Measurements from ENCODE around the gene NR2F1-AS1. TPM values are rescaled to one million over a fixed set of nuclear protein-coding genes. Genes with fewer than 3 reads are reported as not detected.
A peak's percentile ranks its signal among the peaks of the same experiment; 100 is the strongest.
"Not testable (repeated sequence)": the region's sequence is repeated elsewhere in the genome, so short reads cannot be mapped to it uniquely, and the experiment has no call there.

Gene NR2F1-AS1
- total RNA-seq, 1 donor from 2014 or later: 53.1 TPM

- peaks cover 59% of the 10 kb centered on the region for H3K36me3 Mint-ChIP-seq (ENCODE audit: low read depth)
- TF ChIP-seq, protein P1, sequence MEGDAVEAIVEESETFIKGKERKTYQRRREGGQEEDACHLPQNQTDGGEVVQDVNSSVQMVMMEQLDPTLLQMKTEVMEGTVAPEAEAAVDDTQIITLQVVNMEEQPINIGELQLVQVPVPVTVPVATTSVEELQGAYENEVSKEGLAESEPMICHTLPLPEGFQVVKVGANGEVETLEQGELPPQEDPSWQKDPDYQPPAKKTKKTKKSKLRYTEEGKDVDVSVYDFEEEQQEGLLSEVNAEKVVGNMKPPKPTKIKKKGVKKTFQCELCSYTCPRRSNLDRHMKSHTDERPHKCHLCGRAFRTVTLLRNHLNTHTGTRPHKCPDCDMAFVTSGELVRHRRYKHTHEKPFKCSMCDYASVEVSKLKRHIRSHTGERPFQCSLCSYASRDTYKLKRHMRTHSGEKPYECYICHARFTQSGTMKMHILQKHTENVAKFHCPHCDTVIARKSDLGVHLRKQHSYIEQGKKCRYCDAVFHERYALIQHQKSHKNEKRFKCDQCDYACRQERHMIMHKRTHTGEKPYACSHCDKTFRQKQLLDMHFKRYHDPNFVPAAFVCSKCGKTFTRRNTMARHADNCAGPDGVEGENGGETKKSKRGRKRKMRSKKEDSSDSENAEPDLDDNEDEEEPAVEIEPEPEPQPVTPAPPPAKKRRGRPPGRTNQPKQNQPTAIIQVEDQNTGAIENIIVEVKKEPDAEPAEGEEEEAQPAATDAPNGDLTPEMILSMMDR (conservative IDR thresholded peaks at IDR 0.05): no peak
- H3K27me3 Mint-ChIP-seq (ENCODE audit: low read depth): no peaks in the 10 kb centered on the region
- H3K9me3 Mint-ChIP-seq: peaks cover 23% of the 10 kb centered on the region
- H3K27ac Mint-ChIP-seq (ENCODE audit: unreplicated experiment): no peak overlapping the region
- H3K4me1 Mint-ChIP-seq: no peaks in the 10 kb centered on the region
- no peak for DNase-seq (ENCODE audit: low read depth, low spot score)
- H3K4me3 Mint-ChIP-seq: no peak overlapping the region
Observed at GRCh38 chr5:93460286-93460685, 120.7 kb downstream of the NR2F1-AS1 start.

DNA sequence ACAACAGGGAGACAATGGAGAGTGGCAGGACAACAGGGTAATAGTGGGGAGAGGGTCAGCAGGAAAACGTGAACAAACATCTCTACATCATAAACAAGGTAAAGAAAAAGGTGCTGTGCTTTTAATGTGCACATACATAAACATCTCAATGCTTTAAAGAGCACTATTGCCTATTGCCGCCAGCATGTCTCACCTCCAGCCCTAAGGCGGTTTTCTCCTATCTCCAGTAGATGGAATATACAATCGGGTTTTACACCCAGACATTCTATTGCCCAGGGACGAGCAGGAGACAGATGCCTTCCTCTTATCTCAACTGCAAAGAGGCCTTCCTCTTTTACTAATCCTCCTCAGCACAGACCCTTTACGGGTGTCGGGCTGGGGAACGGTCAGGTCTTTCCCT is 124.2 kb downstream of the NR2F1-AS1 start:
- not testable (repeated sequence) for H3K9me3 Mint-ChIP-seq; H3K4me3 Mint-ChIP-seq; H3K4me1 Mint-ChIP-seq; H3K27me3 Mint-ChIP-seq (ENCODE audit: low read depth); DNase-seq (ENCODE audit: low read depth, low spot score); H3K27ac Mint-ChIP-seq (ENCODE audit: unreplicated experiment)
- H3K36me3 Mint-ChIP-seq (ENCODE audit: low read depth): peaks cover 31% of the 10 kb centered on the region

DNA sequence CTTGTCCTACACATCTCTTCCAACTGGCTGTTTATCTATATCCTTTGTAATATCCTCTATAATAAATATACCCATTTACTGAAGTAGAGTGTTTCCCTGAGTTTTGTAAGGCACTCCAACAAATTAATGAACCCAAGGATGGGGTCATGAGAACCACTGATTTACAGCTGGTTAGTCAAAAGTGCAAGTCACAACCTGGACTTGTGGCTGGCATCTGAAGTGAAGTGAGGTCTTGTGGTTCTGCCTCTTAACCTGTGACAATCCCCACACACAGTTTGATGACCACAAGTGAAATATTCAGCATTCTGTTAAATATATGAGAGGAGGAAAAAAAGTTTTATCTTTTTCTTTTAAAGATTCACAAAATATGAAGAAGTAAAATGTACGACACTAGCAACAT is 126.1 kb downstream of the NR2F1-AS1 start:
- Mint-ChIP-seq H3K27ac (ENCODE audit: unreplicated experiment) (no peak overlapping the region), H3K36me3 (ENCODE audit: low read depth) (peaks cover 19% of the 10 kb centered on the region), H3K4me3 (no peak overlapping the region), H3K4me1 (peaks cover 12% of the 10 kb centered on the region), H3K27me3 (ENCODE audit: low read depth) (no peaks in the 10 kb centered on the region), H3K9me3 (peaks cover 2% of the 10 kb centered on the region)
- no peak for DNase-seq (ENCODE audit: low read depth, low spot score)
- TF ChIP-seq, protein P1 (conservative IDR thresholded peaks at IDR 0.05): no peak

GRCh38 chr5:93452255-93452654 is 128.8 kb downstream of the NR2F1-AS1 start:
- H3K9me3 Mint-ChIP-seq: peaks cover 3% of the 10 kb centered on the region
- TF ChIP-seq, protein P1 (conservative IDR thresholded peaks at IDR 0.05): no peak
- DNase-seq (ENCODE audit: low read depth, low spot score): no peak
- H3K27me3 Mint-ChIP-seq (ENCODE audit: low read depth): no peaks in the 10 kb centered on the region
- H3K4me1 Mint-ChIP-seq: peaks cover 12% of the 10 kb centered on the region
- peaks cover 15% of the 10 kb centered on the region for H3K36me3 Mint-ChIP-seq (ENCODE audit: low read depth)
- no peak overlapping the region for H3K27ac Mint-ChIP-seq (ENCODE audit: unreplicated experiment)
- no peak overlapping the region for H3K4me3 Mint-ChIP-seq

- H3K27ac Mint-ChIP-seq (ENCODE audit: unreplicated experiment): peak overlapping the region; percentile 48
- peaks cover 42% of the 10 kb centered on the region for H3K36me3 Mint-ChIP-seq (ENCODE audit: low read depth)
- TF ChIP-seq, protein P1 (conservative IDR thresholded peaks at IDR 0.05): no peak
- DNase-seq (ENCODE audit: low read depth, low spot score): no peak
- no peak overlapping the region for H3K4me3 Mint-ChIP-seq
- no peaks in the 10 kb centered on the region for H3K4me1 Mint-ChIP-seq
- H3K27me3 Mint-ChIP-seq (ENCODE audit: low read depth): no peaks in the 10 kb centered on the region
- H3K9me3 Mint-ChIP-seq: peaks cover 9% of the 10 kb centered on the region
Observed at GRCh38 chr5:93438124-93438523, 142.9 kb downstream of the NR2F1-AS1 start.

GRCh38 chr5:93436083-93436482 is 144.9 kb downstream of the NR2F1-AS1 start:
- TF ChIP-seq, protein P1 (conservative IDR thresholded peaks at IDR 0.05): no peak
- DNase-seq (ENCODE audit: low read depth, low spot score): no peak

More at GRCh38 chr5:93436083-93436482, 144.9 kb downstream of the NR2F1-AS1 start:
- peaks cover 6% of the 10 kb centered on the region for H3K9me3 Mint-ChIP-seq
- no peak overlapping the region for H3K27ac Mint-ChIP-seq (ENCODE audit: unreplicated experiment)
- H3K27me3 Mint-ChIP-seq (ENCODE audit: low read depth): no peaks in the 10 kb centered on the region
- peaks cover 7% of the 10 kb centered on the region for H3K4me1 Mint-ChIP-seq
- H3K4me3 Mint-ChIP-seq: no peak overlapping the region
- H3K36me3 Mint-ChIP-seq (ENCODE audit: low read depth): peaks cover 31% of the 10 kb centered on the region

Measured in neural crest cell (in vitro differentiated cells).